Islet of Langerhans (tissue), 1 donor: ENCODE data around the gene PPIL6.
"Not testable (repeated sequence)": the region's sequence is repeated elsewhere in the genome, so short reads cannot be mapped to it uniquely, and the experiment has no call there.

Experiments
- FAIRE-seq: peaks from one replicate; lab custom pipeline; 2011; peaks lifted over from hg19 to GRCh38; lab: Jason Lieb, UNC

Gene PPIL6

DNA sequence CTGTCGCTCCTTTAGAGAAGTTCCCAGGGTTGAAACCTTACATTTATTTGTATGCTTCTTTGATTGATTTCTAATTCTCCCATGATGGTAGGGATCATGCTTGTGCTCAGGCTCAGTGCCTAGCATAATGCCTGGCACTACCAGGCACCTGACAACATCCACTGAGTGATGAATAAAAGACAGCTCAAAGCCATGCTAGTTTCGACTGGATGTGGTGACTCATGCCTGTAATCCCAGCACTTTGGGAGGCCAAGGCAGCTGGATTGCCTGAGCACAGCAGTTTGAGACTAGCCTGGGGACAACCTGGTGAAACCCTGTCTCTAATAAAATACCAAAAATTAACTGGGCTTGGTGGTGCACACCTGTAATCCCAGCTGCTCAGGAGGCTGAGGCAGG is 46.5 kb downstream of the PPIL6 start:
- FAIRE-seq: no peak

DNA sequence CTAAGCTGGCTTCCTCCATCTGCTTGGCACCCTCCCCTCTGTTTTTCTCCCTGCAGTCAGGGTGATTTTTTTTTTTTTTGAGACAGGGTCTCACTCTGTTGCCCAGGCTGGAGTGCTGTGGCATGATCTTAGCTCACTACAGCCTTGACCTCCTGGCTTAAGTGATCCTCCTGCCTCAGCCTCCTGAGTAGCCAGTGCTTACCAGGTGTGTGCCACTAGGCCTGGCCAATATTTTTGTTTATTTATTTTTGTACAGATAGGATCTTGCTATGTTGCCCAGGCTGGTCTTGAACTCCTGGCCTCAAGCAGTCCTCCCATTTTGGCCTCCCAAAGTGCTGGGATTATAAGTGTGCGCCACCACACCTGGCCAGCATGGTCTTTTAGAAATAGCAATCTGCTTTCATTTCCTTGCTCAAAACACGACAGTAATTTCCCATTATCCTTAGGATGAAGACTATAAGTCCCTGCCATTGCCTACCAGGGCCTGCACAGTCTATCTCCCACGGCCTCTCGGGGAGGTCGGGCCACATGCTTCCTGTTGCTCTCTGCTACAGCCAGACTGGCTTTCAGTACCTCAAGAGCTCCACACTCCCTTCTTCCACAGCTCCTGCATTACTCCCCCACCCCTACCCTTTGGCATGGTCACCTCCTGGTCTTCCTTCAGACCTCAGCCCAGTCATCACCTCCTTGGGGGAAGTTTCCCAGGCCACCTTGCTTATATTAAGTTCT is 47.1 kb downstream of the PPIL6 start:
- FAIRE-seq: no peak

DNA sequence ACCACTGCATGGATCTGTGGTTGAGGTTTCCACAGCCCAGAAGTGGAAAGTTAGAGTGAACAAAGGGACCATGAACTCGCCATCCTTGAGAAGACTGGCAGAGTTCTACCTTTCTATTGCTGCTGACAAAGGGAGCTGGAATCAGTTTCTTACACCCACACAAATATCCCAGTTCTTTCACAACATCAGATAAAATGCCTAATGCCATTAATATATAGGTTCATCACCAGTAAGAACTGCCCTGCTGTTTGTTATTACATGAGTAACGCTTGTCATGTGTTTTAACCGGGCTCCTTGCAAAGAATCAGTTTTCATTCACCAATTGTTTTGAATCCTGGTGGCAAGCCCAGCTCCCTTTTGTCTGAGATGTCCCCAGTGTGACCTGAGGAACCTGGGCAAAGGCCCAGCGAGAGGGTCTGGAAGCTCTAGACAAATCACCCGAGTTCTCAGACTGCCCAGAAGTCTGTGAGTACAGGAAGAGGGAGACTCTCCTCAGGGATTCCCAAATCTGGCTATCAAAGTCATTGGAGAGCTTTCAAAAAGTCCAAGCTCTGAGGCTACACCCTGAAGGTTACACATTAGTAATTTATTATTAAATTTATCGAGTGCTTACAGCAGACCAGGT is 50.7 kb downstream of the PPIL6 start:
- FAIRE-seq: no peak

DNA sequence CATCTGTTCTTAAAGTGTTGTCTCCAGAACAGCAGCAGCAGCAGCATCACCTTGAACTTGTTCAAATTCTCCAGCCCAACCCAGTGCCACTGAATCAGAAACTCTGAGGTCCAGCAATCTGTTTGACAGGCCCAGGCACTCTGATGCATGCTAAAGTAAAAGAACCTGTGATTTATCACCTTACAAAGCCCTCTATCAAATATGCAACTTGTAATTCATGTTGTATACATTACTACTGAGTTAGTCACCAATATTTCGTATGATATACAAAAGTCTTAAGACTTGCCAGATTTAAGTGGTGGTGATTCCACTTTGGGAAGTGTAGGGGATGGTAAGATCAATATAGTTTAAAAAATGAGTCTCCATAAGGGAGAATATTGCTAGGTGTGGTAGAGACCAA is 52.2 kb downstream of the PPIL6 start:
- no peak for FAIRE-seq

DNA sequence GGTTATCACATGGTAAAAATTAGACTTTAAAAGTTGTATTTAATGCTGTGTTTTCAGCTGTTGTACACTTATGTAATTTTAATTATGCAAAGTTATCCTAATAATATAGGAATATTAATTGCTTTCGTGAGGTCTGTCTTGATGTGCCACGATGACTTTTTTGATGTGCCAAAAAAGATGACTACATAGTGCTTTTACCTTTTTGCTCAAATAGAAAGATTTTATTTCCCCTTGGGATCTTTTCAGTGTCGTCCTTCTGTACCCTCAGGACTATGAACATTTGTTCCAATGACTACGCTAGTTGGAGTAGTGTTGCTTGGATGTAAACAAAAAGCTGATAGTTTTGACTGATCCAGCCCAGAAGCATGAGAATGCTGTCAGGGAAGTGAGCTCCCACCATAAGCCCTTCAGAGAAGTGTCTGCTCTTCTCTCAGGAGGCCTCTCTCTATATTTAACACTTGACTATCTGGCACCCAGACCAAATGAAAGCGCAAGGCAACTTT is 56.9 kb downstream of the PPIL6 start:
- FAIRE-seq: no peak

DNA sequence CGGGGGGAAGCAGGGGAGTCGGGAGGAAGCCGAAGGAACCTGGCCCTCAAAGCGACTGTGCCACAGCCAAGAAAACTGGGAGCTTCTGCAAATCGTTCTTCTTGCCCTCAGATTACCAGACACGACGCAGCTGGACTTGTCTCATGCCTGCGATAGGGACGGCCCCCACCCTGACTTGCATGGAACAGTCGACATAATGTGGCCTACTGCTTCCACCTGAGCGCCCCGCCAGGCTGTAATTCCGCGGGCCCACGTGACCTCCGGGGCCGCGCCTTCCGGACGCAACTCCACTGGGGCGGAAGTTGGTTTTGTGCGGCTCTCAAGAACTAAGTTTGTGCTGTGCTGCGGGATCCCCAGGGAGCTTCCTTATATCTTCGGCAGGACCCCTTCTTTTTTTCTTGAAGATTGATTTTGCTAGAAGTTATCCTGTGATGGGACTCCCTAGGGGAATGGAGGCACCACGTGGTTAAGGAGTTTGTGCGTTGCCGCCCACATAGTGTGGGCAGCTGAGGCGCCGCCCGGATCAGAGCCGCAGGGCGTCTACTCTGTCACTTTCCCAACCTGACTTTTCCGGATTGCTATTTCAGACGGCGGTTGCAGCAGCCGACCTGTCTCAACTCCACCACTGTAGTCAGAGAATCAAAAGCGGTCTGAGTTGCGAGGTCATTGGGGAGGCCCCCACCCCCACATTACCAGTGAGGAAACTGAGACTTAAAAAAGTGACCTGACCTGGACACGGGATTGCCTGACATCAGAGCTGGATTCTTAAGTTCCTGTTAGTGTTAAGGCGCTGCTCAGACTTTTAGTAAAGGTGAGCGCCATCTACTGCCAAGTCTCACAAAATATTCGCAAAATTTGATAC is 57.6 kb downstream of the PPIL6 start:
- FAIRE-seq: peak; percentile 90

DNA sequence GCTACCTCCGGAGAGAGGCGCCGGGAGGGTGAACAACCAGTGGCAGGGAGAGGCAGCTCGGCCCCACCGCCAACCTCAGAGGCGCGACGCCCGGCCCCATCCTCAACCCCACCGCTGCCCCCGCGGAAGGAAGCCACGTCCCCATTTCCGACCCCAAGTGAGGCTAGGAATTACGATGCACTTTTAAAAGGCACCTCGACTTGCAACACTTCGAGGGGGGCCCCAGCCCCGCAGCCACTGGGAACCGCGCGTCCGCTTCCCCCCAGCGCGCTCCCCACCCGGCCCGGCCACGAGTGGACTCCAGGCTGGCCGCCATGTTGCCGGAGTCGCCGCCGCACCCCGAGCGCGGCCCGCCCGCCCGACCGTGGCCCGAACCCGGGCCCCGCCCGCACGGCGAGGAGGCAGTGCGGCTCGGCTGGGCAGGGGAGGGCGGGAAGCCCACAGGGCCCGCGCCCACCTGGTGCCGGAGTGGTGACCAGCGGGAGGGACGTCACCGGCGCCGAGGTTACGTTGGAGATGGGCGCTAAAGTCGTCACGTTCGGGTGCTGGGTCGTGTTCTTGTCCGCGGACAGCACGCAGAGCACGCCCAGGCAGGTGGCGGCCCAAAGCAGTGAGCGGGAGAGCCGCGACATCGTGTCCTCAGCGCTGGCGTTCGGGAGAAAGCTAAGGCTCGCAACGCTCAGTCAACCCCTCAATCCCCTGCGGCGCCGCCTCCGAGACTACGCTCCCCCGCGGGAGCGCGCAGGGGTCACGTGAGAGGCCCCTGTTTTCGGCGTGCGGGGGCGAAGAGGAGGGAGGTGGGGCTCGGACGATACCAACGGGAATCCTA is 58.5 kb downstream of the PPIL6 start, which contains the start of gene CD164:
Gene CD164, minus strand, starts transcription at position 721 of the 829 bp plus-strand sequence. Its CDS starts 89 bp downstream, at position 632.
- no peak for FAIRE-seq

DNA sequence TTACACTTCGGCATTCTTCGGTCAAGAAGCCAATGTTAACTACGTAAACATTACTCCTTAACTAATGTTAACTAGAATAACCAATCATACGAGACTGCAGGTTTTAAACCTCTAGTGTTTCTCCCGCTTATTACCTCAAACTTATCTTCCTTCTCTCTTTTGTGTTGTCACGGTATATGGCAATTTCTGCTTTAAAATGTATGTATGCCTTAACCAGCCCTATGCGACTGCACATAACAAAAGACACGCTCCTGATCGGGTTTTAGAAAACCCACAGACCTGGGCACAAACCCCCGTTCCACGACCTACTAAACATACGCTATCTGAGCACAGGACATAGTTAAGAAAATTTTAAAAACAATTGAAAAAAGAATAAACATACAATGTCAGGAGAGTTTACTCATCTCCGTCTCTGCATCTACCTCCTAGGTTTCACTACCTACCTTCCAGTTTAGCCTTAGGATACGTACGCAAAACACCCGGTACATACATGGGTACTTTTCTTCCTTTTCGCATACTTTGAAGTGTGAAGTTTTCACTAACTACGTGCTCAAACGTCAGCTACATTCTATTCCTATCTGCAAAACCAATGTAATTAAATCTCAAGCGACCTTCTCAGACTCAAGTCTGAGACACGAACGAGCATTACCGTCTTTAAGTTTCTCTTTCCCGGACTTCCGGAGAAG is 59.2 kb downstream of the PPIL6 start:
- FAIRE-seq: no peak

DNA sequence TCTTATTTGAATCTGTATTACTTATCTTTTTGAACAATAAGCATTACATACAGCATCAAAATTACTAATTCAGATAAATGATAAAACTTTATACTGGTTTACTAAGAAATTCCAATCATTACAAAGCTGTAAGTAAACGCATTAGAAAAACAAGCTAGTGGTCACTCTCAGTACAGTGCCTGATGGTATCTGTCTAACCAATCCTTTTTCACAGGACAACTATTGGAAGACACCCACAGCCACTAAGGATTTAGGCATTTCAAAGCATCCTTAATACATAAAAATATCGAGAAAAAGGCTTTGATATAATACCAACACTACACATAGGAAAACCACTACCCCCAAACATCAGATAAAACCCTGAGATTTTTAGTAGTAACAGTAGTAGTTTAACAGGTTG is 60.7 kb downstream of the PPIL6 start:
- no peak for FAIRE-seq

DNA sequence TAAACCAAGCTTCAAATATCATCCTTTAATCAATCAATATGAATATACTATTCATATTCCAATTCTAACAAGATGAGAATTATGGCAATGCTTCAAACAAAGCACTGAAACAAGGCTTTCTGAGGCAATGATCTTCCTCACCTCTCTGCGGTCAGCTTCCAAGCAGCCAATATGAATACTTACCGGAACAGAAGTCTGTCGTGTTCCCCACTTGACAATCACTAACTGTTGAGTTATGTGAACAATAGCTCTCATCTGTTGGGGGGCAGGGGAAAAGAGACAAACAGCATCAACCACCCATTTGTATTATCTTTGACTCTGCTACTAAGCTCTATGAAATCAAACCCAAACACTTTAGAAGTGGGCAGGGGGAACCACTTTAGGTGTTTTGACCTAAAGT is 62.7 kb downstream of the PPIL6 start:
- no peak for FAIRE-seq

DNA sequence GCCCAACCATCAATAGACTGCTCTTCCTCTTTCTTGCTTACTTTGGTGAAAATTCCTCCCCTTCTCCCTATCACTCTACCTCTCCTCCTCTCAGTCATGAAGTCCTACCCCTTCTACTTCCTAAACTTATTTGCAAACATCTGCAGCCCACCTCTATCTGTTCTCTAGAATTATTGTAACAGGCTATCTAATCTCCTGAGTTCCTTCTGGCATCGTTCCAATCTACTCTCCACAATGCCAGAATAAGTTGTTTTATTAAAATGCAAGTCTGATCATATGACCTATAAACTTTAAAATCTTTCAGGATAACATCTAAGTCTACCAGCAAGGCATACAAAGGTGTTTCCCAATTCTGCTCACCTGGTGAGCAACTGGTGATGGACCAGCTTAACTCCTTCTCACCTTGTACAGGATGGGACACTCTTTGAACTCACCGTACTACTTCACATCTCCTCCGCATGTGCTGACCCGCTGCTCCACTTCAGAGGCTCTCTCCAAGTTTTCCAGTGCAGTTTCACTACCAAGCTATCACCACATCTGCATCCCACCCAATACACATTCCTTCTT is 66.0 kb downstream of the PPIL6 start:
- no peak for FAIRE-seq

DNA sequence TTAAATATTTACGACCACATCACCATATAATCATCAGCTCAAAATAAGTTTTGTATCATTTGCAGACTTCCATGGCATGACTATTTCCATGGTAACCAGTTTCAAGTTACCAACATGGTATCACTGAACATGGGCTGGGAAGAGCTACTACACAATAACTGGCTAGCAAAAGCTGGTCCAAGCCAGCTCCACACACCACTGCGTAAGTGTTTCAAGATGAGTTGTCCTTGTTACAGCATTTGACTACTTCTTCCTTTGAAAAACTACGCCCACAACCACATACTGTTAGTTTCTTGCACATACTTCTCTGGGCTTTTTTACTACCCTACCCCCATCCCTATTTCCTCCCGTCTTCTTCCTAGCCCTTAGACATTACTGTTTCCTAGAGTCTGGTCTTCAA is 66.7 kb downstream of the PPIL6 start:
- no peak for FAIRE-seq

DNA sequence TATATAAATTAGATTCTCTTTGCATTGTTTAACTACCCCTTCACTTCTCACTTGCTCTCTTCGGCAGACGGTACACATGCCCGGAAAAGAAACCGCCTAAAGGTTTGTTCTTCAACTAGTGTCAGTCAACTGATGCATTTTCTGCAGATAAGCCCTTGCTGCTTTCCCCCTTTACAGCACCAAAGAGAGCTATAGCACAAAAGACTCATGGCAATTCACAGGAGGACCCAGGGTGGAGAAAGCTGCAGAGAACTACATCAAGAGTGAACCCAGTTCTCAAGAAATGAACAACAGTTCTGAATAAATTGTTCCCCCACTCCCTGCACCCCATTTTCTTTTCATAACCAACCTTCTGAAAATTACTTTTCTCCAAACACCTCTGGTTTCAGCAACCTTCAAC is 67.1 kb downstream of the PPIL6 start:
- no peak for FAIRE-seq

DNA sequence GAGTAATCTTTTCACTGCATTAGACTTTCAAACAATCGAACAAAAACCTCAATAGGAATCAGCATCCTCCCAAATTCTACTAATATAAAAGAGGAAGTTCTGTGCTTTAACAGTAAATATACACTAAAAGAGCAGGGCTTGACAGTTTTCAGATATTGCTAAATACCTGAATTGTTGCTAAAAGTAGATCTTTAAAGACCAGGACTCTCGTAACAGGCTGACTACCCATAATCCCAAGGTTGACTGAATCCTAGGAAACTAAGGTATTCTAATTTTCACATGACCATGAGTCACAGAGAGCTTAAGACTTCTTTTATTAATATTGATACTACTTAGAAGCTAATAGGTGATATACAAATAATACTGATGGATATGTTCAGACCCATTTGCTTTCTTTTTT is 68.3 kb downstream of the PPIL6 start:
- FAIRE-seq: no peak

DNA sequence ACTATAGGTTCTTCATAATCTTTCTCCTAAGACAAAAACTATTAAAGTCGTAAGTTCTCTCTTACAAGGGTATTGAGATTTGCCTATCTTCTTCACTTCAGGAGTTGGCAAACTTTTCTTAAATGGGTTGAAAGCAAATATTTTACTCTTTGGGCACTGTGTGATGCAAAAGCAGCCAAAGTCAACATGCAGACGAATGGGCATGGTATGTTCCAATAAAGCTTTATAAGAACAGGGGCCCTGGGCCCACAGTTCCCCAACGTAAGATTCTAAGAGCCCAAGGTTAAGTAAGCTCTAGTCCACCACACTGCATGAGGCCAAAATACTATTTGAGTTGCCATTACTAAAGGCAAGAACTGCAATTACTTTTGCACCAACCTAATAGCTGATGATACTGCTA is 69.6 kb downstream of the PPIL6 start:
- FAIRE-seq: no peak

DNA sequence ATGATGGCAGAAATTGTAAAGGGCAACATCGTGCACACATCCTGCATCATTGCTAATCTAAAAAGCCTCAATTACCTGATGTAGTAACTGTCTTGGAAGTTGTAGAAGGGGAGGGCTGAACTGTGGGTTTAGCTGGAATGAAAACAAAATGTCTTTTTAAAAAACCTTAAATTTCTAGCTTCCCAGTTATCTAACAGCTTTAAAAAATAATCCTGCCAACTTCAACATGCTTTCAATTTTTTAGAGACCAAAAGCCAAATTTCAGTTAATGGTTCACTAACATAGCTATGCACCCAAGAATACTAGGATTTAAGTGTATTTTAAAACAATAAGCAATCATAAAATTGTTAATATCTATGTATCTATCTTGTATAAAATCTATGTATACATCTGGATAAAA is 70.1 kb downstream of the PPIL6 start:
- no peak for FAIRE-seq

DNA sequence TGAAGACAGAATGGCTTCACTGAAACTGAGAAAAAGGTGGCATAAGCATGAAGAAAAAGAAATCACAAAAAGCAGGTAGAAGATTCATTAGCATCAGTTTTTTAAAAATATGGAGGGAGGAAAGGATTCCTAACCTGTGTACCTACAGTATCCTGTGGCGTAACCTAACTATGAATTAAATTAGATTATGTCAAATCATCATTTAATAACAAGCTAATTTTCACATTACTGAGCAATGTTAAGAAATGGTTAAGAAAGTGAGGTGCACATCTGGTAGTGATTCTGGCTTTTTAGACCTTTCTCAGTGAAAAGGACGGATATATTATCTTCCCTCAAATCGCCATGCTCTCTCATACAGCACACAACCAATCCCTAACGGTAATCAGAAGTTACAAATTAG is 70.7 kb downstream of the PPIL6 start:
- no peak for FAIRE-seq

DNA sequence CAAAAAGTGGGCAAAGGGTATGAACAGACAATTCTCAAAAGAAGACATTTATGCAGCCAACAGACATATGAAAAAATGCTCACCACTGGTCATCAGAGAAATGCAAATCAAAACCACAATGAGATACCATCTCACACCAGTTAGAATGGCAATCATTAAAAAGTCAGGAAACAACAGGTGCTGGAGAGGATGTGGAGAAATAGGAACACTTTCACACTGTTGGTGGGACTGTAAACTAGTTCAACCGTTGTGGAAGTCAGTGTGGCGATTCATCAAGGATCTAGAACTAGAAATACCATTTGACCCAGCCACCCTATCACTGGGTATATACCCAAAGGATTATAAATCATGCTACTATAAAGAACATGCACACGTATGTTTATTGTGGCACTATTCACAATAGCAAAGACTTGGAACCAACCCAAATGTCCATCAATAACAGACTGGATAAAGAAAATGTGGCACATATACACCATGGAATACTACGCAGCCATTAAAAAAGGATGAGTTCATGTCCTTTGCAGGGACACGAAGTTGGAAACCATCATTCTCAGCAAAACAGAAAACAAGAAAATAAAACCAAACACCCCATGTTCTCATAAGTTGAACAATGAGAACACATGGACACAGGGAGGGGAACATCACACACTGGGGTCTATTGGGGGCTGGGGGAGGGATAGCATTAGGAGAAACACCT is 75.9 kb downstream of the PPIL6 start:
- FAIRE-seq: not testable (repeated sequence)

DNA sequence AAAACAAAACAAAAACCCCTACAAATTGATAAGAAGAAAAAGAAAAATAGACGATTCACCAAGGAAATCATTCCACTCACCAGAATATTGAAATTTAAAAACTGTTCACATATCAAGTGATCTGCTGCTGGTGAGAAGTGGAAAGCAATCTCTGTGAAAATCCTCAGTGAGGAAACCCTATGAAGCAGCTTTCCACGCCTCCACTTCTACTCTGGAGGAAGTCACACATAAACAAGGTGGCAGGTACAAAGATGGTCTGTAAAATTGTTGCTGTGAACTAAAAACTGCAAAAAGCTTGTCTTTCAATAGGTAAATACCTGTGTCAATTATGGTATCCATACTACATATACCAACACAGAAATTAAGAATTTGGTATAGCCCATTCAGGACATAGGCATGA is 76.7 kb downstream of the PPIL6 start:
- FAIRE-seq: no peak

DNA sequence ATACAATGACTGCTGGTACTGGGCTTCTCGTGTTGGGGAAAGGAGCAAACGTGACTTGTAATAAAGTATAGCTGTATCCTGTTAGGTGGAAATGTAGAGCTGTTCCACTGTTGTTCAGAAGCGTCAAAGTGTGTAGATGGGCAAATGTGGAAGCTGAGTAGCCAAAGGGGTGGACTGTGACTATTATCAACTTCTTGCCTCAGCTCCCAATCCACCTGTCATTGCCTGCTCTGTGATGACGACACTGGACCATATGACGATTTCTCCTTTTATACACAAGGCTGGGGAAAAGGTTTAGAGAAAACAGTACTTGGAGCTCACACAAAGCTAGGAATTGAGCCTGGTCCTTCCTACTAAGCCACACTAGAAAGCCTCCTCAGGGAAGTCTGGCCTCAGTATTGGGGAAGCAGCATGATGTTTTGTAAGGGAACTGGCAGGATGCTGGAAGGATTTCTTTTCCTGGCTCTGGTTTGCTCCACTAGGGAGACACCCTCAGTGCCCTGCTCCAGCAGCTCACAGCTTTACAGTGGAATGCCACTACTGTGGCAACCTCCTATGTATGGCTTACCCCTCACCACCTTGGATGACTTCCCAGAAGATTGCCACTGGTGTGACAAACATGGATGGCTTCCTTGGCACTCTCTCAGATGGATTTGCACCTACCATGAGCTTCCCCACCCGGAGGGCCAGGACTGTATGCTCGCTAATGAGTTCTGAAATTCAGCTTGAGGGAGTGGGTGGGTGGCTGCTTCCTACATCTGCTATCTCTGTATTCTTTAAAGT is 78.1 kb downstream of the PPIL6 start:
- FAIRE-seq: no peak
